NCI-H146 treated with DMSO at 0.1 percent for 48 hours (cell line): ENCODE data around the gene ACACA.
"Not testable (repeated sequence)": the region's sequence is repeated elsewhere in the genome, so short reads cannot be mapped to it uniquely, and the experiment has no call there.

Experiments used
- DNase-seq: peaks from one replicate; lab custom pipeline; 2025; ENCODE audit not compliant: unreplicated experiment; lab: John Stamatoyannopoulos, UW

ACACA gene

DNA sequence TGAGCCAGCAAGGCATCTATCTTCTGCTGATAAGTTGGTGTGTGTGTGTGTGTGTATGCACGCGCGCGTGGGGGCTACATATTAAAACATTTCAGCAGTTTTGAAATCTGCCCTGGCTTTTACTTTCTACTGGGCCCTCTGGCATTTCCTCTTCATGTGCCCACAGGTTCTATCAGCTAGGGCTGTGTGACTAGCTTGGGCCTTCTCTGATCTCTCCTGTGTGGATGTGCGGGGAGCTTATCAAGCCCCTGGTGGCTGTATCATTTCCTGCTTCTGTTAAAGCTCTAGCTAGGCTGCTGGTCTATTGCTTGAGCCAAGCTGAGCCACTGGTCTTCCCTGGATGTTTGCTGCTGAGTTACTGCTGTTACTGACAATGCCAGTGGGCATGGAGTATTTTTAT, 325.3 kb downstream of the ACACA start:
- DNase-seq: no peak

DNA sequence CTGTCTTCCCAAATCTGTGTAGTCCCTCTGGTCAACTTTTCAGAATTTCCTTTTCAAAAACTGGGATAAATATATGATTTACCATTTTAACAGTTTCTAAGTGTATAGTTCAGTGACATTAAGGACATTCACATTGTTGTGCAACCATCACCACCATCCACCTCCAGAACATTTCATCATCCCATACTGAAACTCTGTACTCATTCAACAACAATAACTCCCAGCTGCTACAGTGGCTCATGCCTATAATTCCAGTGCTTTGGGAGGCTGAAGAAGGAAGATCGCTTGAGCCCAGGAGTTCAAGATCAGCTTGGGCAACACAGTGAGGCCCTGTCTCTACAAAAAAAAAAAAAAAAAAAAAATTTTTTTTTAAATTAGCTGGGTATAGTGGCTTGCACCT, 326.9 kb downstream of the ACACA start:
- DNase-seq: no peak

DNA sequence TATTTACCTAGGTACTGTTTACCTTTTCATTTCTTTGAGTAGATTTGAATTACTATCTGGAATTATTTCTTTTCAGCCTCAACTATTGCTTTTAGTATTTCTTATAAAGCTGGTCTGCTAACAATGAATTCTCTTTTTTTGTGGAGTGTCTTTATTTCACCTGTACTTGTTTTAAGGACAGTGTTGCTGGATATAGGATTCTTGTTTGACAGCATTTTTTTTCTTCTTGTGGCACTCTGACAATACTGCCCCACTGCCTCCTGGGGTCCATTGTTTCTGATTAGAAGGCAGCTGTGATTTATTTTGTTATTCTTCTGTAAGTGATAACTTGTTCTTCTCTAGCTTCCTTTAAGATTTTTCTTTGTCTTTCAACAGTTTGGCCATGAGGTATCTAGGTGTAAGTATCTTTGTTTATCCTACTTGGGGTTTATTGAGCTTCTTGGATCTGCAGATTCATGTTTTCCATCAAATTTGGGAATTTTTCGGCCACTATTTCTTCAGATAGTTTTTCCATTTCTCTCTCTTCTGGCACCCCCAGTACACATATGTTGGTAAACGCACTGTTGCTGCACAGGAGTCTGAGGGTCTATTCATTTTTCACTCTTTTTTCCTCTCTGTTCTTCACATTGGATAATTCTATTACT, 327.4 kb downstream of the ACACA start:
- no peak for DNase-seq

DNA sequence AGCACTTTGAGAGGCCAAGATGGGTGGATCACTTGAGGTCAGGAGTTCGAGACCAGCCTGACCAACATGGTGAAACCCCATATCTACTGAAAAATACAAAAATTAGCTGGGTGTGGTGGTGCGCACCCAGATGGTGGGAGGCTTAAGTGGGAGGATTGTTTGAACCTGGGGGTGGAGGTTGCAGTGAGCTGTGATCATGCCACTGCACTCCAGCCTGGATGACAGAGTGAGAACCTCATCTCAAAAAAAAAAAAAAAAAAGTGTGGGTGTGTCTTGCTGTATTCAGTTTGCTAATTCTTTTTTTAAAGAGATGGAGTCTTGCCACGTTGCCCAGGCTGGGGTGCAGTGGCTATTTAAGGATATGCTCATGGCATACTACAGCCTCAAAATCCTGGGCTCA, 333.2 kb downstream of the ACACA start:
- DNase-seq: not testable (repeated sequence)

DNA sequence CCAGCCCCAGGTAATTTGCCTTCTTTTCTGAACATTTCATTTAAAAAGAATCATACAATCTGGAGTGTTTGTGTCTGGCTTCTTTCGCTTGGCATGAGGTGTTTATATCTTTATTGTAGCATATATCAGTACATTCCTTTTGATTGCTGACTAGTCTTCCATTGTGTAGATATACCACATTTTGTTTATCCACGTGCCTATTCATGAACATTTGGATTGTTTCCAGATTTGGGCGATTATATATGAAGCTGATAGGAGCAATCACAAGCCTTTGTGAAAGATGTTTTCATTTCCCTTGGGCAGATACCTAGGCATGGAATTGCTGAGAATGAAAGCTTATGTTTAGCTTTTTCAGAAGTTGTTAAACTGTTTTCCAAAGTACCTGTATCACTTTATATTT, 337.5 kb downstream of the ACACA start:
- DNase-seq: no peak

DNA sequence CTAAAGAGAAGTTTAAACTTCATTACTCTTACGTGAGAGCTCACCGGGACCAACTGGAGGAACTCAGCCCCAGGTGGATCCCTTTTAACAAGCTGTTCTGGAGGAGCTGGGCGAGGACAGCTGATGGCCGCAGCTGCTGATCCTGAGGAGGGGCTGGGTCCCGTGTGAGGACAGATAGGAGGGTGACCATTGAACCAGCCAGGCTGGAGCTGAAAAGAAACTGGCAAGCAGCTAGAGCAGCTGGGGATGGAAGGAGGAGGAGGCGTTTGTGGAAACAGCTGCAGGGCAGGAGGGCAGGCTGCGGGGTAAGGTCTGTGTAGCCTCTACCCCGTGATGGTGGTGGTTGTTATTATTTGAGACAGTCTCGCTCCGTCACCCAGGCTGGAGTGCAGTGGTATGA, 338.4 kb downstream of the ACACA start:
- DNase-seq: no peak

DNA sequence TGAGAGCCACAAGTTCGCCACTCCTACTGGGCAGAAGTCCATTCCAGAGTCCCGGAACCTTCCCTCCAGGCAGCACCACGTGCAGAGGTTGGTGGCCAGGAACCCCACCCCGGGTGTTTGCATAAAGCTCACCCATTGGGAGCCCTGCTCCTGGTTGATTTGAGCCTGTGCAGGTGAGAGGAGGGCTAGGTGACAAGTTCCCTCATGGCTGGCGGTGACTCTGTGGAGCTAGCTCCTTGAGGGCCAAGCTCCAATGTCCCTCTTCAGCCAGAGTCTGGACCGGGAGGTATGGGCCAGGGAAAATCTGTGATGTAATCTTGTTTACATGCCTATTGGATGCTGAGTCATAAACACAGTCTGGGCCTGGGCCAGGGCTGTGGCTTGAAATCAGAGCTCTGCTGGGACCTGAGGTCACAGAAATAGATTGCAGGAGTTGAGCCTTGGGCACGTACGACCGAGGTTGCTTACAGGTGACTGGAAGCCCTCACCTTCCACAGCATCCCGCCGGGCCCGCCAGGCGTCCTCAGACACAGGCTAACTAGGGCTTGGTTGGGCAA, 339.0 kb downstream of the ACACA start:
- no peak for DNase-seq

DNA sequence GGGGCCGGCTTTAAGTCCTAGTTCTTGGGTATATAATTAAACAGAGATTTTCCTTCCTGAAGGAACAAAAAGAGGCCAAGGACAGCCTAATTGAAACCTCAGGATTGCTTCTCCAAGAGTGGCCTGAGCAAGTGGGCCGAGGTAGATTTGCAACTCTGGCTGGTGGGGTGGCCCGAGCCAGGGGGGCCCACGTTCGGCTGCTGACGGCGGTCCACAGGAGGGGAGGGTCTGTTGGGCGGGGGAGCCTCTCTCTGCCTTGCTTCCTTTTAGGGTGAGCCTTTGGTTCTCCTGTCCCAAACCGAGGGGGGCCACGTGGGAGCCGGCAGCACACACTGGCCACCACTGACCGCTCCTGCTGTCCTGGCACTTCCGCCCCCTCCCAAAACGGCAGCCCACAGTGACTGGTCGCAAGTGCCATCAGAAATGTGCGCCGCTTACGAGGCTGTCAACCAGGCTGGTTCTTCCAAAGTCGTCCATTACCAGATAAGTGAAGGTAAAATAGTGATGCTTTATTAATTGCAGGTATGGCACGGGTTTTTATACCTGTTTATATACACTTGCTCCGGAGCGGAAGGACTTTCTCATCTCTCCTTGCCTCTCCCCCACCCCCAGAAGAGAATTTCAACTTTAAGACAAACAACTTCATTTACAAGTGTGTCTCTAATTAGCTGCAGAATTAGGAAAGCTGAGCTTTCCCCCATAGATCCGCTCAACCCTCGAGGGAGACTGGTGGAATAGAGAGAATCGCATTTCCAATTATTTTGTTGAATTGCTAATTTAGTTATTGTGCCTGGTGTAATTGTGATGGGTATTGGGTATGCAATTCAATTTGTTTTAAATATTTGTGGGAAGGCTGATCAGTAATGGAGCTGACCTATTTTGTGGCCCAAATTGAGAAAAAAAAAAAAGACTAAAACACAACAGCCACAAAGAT, 340.0 kb downstream of the ACACA start:
- no peak for DNase-seq

DNA sequence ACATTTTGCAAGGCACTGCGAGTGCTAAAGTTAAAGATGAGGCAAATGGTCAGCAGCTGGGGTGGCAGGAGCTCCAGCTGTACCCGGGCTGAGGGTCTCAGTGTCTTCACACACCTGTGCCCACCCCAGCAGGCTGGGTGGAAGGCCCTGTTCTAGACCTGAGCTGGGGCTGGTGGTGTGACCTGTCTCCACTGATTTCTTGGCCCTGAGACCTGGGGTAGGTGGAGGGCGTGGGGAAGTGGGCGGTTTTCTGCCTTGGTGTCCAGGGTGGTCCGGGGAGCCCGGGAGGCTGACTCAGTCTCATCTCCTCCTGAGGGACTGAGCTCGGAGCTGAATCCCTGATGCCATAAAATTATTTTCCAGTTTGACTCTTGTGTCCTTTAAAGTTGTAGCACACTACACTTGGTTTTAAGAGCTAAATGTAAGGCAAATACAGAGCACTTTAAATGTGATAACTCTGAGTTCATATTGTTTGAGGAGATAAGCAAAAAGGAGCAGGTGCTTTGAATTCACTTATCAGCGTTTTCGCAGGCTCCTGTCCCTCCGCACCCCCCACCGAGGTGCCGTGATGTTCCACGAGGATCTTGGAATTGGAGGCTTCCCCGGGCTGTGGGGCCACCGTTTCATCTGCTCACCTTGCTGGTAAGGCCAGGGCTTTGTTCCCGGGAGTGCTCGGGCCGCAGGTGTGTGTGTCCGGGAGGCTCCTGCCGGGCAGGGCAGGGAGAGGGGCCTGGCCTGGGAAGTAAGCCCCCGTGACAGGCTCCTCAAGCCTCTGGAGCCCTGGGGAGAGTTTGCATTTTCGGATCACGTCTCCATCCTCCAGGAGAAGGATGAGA, 340.9 kb downstream of the ACACA start:
- DNase-seq: no peak

DNA sequence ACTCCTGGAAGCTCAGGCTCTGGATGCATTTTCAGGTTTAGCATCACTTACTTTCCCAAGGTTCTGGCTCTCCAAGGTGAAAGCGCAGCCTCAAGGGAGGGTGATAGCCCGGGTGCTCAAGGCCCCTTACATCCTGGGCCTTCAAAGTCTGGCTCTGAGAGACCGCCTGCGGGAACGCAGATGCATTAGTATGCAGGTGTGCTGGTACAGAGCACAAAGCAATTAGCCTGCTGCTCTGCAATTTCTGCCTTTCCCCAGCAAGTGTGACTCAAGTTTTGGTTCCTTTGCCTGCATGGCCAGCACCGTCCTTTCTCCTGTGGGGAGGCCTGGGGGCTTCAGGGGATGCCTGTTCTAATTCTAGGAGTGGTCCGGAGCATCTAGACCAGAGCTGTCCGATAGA, 341.7 kb downstream of the ACACA start:
- no peak for DNase-seq

DNA sequence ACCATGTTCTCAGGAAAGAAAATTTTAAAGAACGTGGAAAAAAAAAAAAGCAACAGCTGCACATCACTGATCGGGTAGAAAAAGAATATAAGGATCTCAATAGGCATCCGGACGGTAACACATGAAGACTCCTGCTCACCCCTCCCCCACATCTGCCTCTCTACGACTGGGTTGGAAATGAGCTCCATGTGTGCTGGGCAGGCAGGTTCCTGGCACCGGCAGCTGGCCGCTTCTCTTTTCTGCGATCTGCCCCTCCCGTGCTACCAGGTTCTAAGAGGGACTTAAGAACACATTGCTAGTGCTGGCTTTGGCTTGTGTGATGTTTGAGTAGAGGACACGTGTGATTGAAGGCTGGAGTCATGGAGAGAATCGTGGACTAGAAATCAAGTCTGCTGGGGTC, 342.4 kb downstream of the ACACA start:
- DNase-seq: no peak

DNA sequence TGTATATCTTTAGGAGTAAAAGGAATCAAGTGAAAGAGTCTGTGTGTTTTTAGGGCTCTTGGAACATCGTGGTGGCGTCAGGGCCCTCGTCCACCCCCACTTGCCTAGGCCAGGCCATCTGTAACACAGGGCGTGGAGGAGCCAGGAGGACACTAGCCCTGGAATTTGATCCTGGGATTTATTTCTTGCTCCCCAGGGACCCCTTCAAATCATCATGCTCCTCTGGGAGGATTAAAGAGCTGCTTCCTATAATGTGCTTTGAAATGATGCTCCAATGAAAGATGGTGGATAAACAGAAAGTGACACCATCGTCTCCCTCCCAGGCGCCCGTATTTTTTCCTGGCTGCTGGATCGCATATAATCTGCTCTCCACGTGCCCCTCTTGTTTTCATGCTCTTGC, 344.6 kb downstream of the ACACA start:
- no peak for DNase-seq

DNA sequence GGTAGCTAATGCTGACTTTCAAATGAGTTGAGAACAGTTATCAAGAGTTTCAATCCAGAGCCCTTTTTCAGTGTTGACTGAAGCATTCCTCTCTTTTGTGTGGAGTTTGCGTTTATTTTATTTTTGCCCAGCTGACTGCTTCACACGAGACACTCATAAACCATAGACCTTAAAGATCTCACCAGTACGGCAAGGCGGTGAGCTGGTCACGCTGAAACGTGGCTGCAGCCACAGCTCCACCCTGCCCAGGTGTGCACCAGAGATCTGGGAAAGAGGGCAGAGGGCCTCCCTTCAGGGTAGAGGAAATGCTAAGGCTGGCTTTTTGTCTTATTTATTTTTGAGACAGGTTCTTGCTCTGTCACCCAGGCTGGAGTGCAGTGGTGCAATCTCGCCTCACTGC, 345.7 kb downstream of the ACACA start:
- no peak for DNase-seq

DNA sequence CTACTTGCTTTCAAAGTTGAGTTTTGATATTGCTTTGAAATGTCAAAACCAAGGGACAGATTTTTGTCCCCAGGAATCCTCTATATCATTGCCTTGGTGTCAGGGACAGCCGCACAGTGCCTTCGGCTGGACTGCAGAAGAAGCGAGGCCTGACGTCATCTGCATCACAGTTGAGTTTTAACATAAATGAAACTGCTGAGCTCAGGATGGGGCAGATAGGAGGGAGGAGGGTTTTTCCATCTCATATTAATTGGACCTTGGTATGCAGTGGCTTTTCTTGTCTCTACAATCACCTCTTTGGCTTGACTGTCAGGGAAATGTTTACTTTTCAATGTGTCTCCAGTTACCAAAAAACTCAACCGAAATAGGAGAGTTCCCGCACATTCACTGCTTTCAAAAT, 346.5 kb downstream of the ACACA start:
- no peak for DNase-seq

DNA sequence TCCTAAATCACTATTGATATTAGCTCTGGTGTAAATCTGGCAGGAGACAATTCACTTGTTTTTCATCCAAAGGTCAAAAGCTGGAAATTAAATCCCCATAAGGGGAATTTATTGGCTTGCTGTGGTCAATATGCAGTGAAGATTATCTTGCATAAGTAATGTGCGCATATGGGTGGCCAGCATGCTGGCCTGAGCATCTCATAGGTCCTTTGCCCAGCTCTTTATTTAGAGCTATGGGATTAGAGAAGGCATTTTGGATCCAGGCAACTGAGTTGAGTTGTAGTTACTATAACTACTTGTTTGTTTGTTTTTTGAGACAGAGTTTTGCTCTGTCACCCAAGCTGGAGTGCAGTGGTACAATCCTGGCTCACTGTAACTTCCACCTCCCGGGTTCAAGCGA, 347.1 kb downstream of the ACACA start:
- no peak for DNase-seq

DNA sequence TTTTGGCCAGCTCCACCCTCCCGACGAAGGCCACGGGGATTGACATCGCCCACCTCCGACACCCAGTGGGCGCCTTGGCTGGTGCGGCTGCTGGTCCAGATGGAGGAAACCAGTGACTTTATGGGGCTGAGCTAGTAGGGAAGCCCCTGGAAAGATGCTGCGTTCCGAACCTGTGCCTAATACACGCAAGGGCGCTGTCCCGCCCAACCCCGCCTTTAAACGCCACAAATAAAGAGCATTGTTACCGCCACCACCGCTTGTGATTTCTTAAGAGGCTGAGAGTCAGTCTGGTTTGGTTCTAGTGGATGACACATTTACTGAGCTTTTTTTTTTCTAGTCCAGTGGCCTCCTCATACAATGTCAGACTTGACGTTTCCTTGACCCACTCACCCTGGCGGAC, 350.0 kb downstream of the ACACA start:
- no peak for DNase-seq

DNA sequence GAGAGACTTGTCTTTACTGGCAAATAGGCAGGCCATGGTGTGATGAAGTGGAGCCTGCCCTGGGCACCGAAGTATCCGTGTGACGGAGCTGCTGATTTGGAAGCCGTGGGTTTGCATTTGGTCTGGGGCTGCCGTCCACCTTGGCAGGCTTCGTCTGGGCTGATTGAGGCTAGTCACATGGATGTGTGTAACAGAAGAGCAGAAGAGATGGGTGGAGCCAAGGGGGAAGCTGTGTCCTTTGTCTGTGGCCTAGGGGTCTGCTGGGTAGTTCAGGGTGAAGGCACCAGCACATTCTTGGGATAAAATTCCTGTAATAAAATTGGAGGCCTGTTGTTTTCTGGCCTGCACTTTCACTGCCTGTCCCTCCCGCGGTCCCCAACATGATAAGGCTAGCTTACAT, 351.7 kb downstream of the ACACA start:
- DNase-seq: no peak

DNA sequence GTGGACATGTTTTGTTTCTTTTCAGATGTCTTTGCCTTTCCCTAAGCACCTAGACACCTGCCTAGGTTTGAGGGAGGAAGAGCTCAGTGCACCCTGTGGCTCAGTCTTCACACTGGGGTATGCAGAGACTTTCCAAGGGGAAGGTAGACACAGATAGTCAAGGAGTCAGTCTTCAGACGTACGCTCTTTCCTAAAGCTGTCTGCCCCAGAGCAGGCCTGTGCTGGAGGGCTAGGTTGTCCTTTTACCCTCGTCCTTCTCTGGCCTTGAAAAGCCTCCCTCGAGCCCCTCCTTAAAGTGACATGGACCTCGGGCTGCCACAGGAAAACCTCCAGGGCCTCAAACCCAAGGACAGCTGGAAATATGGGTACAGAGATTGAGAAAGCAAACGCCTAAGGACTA, 354.2 kb downstream of the ACACA start:
- DNase-seq: no peak

DNA sequence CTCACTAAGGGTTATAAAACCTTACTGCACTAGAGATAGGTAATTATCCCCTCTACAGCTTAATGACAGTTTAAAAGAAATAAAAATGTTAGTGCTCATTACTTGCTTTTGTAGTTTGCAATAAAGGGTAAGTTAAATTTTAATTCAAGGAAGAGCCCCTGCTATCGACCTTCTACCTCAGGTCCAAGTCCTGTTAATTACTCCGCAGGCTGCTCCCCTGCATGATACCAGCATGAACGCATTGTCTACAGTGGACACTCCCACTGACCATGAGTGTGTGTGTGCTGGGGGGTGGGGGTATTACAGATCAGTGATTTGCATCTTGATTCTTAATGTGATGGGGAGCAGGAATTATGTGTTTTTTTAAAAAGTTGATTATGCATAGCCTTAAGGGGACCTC, 354.8 kb downstream of the ACACA start:
- DNase-seq: no peak

DNA sequence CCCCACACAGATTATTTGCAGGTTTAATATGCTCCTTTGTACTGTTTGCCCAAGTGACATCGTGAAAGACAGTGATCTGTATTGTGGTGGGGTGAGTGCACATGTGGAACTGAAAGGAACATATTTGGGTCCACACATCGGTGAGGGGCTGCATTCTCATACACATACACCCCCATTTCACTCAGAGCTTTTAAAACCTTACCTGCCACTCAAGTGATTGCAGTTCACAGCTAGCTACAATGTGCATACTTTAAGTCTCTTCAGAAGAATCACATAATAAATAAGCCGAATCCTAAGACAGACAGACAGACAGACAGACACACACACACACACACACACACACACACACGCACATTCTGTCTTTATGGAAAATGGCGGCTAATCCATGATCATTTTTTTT, 355.3 kb downstream of the ACACA start:
- no peak for DNase-seq

DNA sequence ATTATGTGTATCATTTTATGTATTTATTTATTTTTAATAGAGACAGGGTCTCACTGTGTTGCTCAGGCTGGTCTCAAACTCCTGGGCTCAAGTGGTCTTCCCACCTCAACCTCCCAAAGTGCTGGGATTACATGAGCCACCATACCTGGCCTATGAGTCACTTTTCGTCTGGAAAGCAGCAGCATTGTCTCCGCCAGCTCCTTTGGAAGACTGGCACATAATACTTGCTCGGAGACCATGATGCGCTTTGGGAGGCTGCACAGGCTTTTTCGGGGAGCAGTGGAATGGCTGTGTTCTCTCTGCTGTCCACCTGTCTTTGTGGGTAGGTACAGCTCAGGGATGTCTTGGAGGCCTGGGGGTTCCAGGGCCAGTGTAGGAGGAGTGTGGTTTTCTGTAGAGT, 355.7 kb downstream of the ACACA start:
- no peak for DNase-seq
